Stomach (tissue), 9 donors: Measurements from ENCODE around the gene BTF3. TPM values are rescaled to one million over a fixed set of nuclear protein-coding genes. Genes with fewer than 3 reads are reported as not detected.
"Not testable (repeated sequence)": the region's sequence is repeated elsewhere in the genome, so short reads cannot be mapped to it uniquely, and the experiment has no call there.

Source experiments
- DNase-seq, 2 donors: peaks; one replicate each; pipeline versions ENCODE4 v3.0.0 to v3.0.0-alpha.2; 2013 to 2019
- H3K27ac ChIP-seq, 5 donors: fragments of 200-600 bp in 4 of 5; sonication (generic) in 4 of 5; one replicate each; pipeline ENCODE4 v1.5.1; 2013 to 2019; ENCODE audit warnings: mild to moderate bottlenecking in 1 of 5, moderate library complexity in 1 of 5
- H3K27me3 ChIP-seq, 3 donors: fragments of 200-600 bp; sonication (generic); one replicate each; pipeline ENCODE4 v1.5.1; 2017 to 2019; ENCODE audit warnings: mixed run types in 1 of 3
- H3K36me3 ChIP-seq, 4 donors: fragments of 200-600 bp; sonication (generic); 1 replicate in 3 of 4; 2 replicates in 1 of 4; pipeline ENCODE4 v1.5.1; 2016 to 2019
- H3K4me1 ChIP-seq, 4 donors: fragments of 200-600 bp; sonication (generic); one replicate each; pipeline ENCODE4 v1.5.1; 2016 to 2019
- H3K4me3 ChIP-seq, 4 donors: fragments of 200-600 bp; sonication (generic) in 3 of 4; one replicate each; pipeline ENCODE4 v1.5.1; 2016 to 2019; ENCODE audit warnings: mild to moderate bottlenecking in 1 of 4
- H3K9me3 ChIP-seq, 4 donors: fragments of 200-600 bp; sonication (generic); one replicate each; pipeline ENCODE4 v1.5.1; 2016 to 2019
- CTCF ChIP-seq, 7 experiments: fragments of 450-650 bp in 4 of 7; fragments of 200-600 bp in 3 of 7; sonication (generic) in 3 of 7; IDR thresholded peaks; one replicate each; pipeline ENCODE4 v1.5.1; 2016 to 2019; ENCODE audit warnings: antibody characterized with exemption in 7 of 7, control low read depth in 2 of 7, mild to moderate bottlenecking in 1 of 7
- EP300 ChIP-seq: sonication (generic); formaldehyde crosslinking; IDR thresholded peaks from one replicate; pipeline ENCODE4 v1.6.1; 2017; ENCODE audit warnings: antibody characterized with exemption
- POLR2A ChIP-seq, 4 donors: fragments of 450-650 bp; IDR thresholded peaks; one replicate each; pipeline ENCODE4 v1.6.1; 2016; ENCODE audit warnings: antibody characterized with exemption in 4 of 4, control low read depth in 2 of 4, mild to moderate bottlenecking in 1 of 4, moderate library complexity in 1 of 4
- POLR2AphosphoS5 ChIP-seq, 3 donors: sonication (generic); formaldehyde crosslinking; IDR thresholded peaks; one replicate each; pipeline ENCODE4 v1.6.1; 2016; ENCODE audit warnings: antibody characterized with exemption in 3 of 3
- WGBS, 5 donors: extraction: QIAGEN DNeasy Blood & Tissue Kit in 3 of 5; methylation state at CpG; one replicate each; pipeline versions ENCODE4 v1.1.5 to v1.1.7; 2013 to 2018; 5-methylcytosine and 5-hydroxymethylcytosine counted together
- intact Hi-C: fragments of 100-400 bp; cut with DNase I; formaldehyde crosslinking; loops from one replicate; pipeline ENCODE4 v1.15.1; 2023; ENCODE audit warnings: low total_unique reads
- polyA plus RNA-seq, 3 donors: library from polyadenylated mRNA; stranded (reverse); fragments of 200-250 nt; gene quantifications; one replicate each; pipeline ENCODE4 v1.2.3, GENCODE V29; 2013
- total RNA-seq, 5 donors: library from RNA; depleted of rRNA; stranded (reverse); fragments of >200 nt; gene quantifications; one replicate each; pipeline versions ENCODE4 v1.1.0 to v1.2.3, GENCODE V29; 2014 to 2016
- donor health status: healthy with polysubstance abuse.
- donor health status: Bipolar disorder and iron deficiency.
- donor health status: healthy.

The BTF3 gene
- total and polyA plus RNA-seq, 8 donors: 154 to 1,046 (median 421) TPM

GRCh38 chr5:73483676-73484075 lies 14.6 kb upstream of the BTF3 start:
- TF ChIP-seq POLR2A (IDR thresholded peaks at IDR 0.05) (no peak), POLR2AphosphoS5 (IDR thresholded peaks at IDR 0.05) (no peak), CTCF (IDR thresholded peaks at IDR 0.05) (no peak), EP300 (no peak)
- Histone ChIP-seq H3K4me3 (no peak overlapping the region), H3K36me3 (no peaks in the 10 kb centered on the region), H3K4me1 (no peaks in the 10 kb centered on the region), H3K27ac (no peak overlapping the region), H3K9me3 (no peaks in the 10 kb centered on the region), H3K27me3 (peaks cover 0 to 11% (median 0%) of the 10 kb centered on the region in 3 donors)
- 69 to 81% (median 78%) methylated on average over 4 of the region's 4 CpGs for WGBS, 5 donors
- intact Hi-C loops: no loop called here
- DNase-seq: no peak

- no peak for DNase-seq
- H3K36me3 ChIP-seq: no peaks in the 10 kb centered on the region
- no peak overlapping the region for H3K27ac ChIP-seq
- intact Hi-C loops: no loop called here
- H3K4me1 ChIP-seq: no peaks in the 10 kb centered on the region
- no peaks in the 10 kb centered on the region for H3K9me3 ChIP-seq
- H3K4me3 ChIP-seq: no peak overlapping the region
- WGBS, 5 donors: 87 to 100% (median 89%) methylated on average over 1 of the region's 1 CpG
- H3K27me3 ChIP-seq: peaks cover 0 to 11% (median 0%) of the 10 kb centered on the region in 3 donors
- TF ChIP-seq EP300: no peak
- TF ChIP-seq POLR2AphosphoS5 (IDR thresholded peaks at IDR 0.05): no peak
These were observed 13.7 kb upstream of the BTF3 start for GRCh38 chr5:73484511-73484910.

- no peaks in the 10 kb centered on the region for H3K9me3 ChIP-seq
- H3K27me3 ChIP-seq: peaks cover 0 to 11% (median 0%) of the 10 kb centered on the region in 3 donors
- intact Hi-C loops: no loop called here
- TF ChIP-seq POLR2AphosphoS5 (IDR thresholded peaks at IDR 0.05): no peak
- no peaks in the 10 kb centered on the region for H3K4me1 ChIP-seq
- no peaks in the 10 kb centered on the region for H3K36me3 ChIP-seq
- H3K27ac ChIP-seq: no peak overlapping the region
- H3K4me3 ChIP-seq: no peak overlapping the region
- DNase-seq: no peak
- 86 to 91% (median 90%) methylated on average over 3 of the region's 3 CpGs for WGBS, 5 donors
These were observed 12.5 kb upstream of the BTF3 start for GRCh38 chr5:73485715-73486114.

GRCh38 chr5:73486119-73486899 lies 11.9 kb upstream of the BTF3 start:
- Histone ChIP-seq H3K9me3 (no peaks in the 10 kb centered on the region), H3K27me3 (peaks cover 0 to 11% (median 0%) of the 10 kb centered on the region in 3 donors), H3K4me3 (no peak overlapping the region), H3K27ac (no peak overlapping the region), H3K4me1 (no peaks in the 10 kb centered on the region), H3K36me3 (no peaks in the 10 kb centered on the region)
- no peak for DNase-seq
- intact Hi-C loops: no loop called here
- TF ChIP-seq POLR2AphosphoS5 (IDR thresholded peaks at IDR 0.05) (no peak), EP300 (no peak), POLR2A (IDR thresholded peaks at IDR 0.05) (no peak), CTCF (IDR thresholded peaks at IDR 0.05) (no peak)
- 43 to 72% (median 69%) methylated on average over 3 of the region's 3 CpGs for WGBS, 5 donors

GRCh38 chr5:73487257-73487656 lies 11.0 kb upstream of the BTF3 start:
- peaks cover 0 to 11% (median 0%) of the 10 kb centered on the region in 3 donors for H3K27me3 ChIP-seq
- H3K9me3 ChIP-seq, H3K27ac ChIP-seq, H3K36me3 ChIP-seq, DNase-seq, H3K4me3 ChIP-seq, intact Hi-C loops, H3K4me1 ChIP-seq: not testable (repeated sequence)
- 55 to 80% (median 71%) methylated on average over 4 of the region's 4 CpGs for WGBS, 5 donors

GRCh38 chr5:73487815-73488214 lies 10.4 kb upstream of the BTF3 start:
- TF ChIP-seq CTCF (IDR thresholded peaks at IDR 0.05) (no peak), POLR2A (IDR thresholded peaks at IDR 0.05) (no peak), POLR2AphosphoS5 (IDR thresholded peaks at IDR 0.05) (no peak), EP300 (no peak)
- intact Hi-C loops: no loop called here

More at GRCh38 chr5:73487815-73488214, 10.4 kb upstream of the BTF3 start:
- DNase-seq: no peak
- 73 to 85% (median 77%) methylated on average over 4 of the region's 4 CpGs for WGBS, 5 donors
- peaks cover 0 to 11% (median 0%) of the 10 kb centered on the region in 3 donors for H3K27me3 ChIP-seq
- no peaks in the 10 kb centered on the region for H3K36me3 ChIP-seq
- H3K9me3 ChIP-seq: no peaks in the 10 kb centered on the region
- H3K4me3 ChIP-seq: no peak overlapping the region
- H3K27ac ChIP-seq: no peak overlapping the region
- H3K4me1 ChIP-seq: no peaks in the 10 kb centered on the region
